MV-4-11 (cell line): ENCODE data around the gene IL17B.
"Not testable (repeated sequence)": the region's sequence is repeated elsewhere in the genome, so short reads cannot be mapped to it uniquely, and the experiment has no call there.

ENCODE experiments used
- DNase-seq: peaks from one replicate; lab custom pipeline; 2025; lab: John Stamatoyannopoulos, UW

IL17B gene

GRCh38 chr5:149400304-149400703 is 21.2 kb upstream of the IL17B start:
- no peak for DNase-seq

DNA sequence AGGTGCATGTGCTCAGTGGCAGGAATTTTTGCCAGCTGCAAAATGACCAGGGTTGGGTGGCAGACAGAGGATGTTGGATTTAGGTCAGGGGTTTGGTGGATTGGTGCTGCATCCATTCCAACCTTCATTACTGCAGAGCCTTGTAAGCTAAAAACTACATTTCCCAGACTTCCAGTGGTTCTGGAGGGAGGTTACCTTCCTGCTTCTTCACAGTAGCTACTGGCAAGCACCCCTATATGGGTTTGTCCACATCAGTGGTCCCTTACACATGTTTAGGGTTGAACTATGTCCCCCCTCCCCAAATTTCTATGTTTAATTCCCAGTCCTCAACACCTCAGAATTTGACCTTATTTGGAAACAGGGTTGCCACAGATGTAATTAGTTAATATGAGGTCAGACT is 20.7 kb upstream of the IL17B start:
- DNase-seq: no peak

DNA sequence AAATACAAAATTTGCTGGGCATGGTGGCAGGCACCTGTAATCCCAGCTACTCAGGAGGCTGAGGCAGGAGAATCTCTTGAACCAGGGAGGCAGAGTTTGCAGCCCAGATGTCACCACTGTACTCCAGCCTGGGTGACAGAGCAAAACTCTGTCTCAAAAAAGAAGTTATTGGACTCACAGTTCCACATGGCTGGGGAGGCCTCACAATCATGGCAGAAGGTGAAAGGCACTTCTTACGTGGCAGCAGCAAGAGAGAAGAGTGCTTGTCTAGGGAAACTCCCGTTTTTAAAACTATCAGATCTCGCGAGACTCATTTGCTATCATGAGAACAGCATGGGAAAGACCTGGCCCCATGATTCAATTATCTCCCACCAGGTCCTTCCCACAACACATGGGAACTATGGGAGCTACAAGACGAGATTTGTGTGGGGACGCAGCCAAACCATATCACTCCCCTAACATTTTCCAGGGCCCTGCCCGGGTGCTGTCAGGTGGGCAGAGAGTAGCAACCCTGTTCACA is 19.7 kb upstream of the IL17B start:
- not testable (repeated sequence) for DNase-seq

GRCh38 chr5:149397530-149397929 is 18.4 kb upstream of the IL17B start:
- DNase-seq: peak; percentile 3

DNA sequence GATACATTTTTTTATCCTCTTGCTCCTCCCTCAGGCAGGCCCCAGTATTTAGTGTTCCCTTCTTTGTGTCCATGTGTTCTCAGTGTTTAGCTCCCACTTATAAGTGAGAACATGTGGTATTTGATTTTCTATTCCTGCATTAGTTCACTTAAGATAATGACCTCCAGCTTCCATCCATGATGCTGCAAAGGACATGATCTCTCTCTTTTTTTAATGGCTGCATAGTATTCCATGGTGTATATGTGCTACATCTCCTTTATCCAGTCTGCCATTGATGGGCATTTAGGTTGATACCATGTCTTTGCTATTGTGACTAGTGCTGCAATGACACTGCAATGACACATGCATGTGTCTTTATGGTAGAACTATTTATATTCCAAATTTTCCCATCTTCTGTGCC is 15.9 kb upstream of the IL17B start:
- DNase-seq: not testable (repeated sequence)

- no peak for DNase-seq
Measured at GRCh38 chr5:149392718-149393117, 13.6 kb upstream of the IL17B start.

GRCh38 chr5:149391524-149391923 is 12.4 kb upstream of the IL17B start:
- DNase-seq: no peak

GRCh38 chr5:149391076-149391475 is 12.0 kb upstream of the IL17B start:
- DNase-seq: not testable (repeated sequence)

- DNase-seq: no peak
Measured at GRCh38 chr5:149389552-149390495, 10.7 kb upstream of the IL17B start.

DNA sequence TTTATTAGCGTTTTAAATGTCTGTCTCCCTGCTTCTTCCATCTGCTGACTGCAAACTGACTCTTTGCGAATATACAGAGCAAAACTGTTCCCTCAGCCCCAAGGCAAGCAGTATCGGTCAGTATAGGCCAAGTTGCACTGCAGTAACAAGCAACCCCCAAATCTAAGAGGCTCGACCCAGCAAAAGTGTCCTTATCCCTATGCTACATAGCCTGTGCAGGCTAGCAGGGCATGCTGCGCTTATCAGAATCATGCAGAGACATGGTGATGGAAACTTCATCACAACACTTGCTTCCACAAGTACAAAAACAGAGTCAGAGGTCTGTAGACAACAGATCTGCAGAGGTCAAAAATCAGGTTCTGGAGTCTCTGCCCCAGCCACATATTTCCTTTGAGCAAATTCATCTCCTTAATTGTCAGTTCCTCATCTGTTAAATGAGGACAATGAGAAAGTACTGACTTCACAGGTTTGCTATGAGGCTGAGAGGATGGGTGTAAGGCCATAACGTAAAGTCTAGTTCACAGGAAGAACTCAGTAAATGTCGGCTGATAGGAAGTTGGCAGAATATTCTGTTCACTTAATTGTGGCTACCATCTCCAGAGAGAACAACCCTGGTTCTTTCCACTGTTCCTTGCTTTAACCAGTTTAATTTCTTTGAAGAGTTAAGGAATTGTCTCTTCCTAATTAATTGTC is 9.6 kb upstream of the IL17B start:
- no peak for DNase-seq

DNA sequence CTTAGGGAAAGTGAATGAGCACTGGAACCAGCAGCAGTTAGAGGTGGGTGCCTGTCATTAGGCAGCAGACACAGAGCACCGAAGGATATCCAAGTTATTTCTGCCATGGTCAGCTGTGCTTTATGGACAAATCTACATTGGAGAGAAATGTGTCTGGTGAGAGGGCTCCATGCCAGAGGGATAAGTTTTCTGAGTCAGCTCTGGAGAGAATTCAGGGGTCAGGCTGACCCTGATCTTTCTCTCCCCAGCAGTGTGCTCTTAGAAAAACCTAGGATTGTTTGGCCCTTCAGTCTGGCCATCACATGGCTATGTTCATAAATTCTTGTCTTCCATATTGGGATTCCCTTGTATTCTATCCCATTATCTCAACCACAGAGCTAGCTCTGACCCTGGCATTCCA is 8.9 kb upstream of the IL17B start:
- no peak for DNase-seq

- no peak for DNase-seq
Measured at GRCh38 chr5:149387081-149387631, 8.1 kb upstream of the IL17B start.

DNA sequence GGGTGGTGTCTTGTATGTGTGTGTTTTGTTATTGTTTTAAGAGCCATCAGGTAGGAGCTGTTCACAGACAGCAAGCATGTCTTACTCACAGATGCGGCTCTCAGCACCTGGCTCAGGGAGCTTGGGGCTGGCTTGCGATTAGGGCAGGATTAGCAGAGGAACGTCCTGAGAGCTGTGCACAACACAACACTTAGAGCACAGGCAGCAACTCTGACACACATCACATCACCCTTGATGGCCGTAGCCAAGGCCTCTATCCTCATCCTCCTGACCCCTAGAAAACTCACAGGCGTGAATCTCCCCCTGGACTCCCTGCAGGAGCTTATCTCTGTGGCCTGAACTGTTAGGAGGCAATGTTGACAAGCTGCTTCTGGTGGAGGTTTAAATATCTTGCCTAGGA is 7.1 kb upstream of the IL17B start:
- no peak for DNase-seq

DNA sequence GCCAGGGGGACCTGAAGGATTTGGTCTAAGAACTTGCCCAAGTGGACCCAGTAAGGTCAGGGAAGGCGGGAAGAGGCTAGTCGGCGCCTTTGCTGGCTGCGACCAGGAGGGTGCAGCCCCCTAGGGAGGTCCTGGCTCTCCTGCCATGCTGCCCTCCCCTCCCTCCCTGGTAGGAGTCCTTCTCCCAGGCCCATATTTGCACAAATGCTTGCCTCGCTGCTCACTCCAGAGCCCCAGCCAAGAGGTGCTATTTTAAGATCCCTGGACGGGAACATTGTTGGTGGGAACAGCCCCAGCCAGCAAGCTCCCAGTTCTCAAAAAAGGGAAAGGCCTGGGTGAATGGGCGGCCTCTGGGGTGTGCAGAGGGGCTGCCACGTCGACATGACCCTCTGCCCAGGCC is 4.3 kb upstream of the IL17B start:
- no peak for DNase-seq

GRCh38 chr5:149382517-149383220 is 3.6 kb upstream of the IL17B start:
- no peak for DNase-seq

GRCh38 chr5:149381986-149382338 is 2.9 kb upstream of the IL17B start:
- peak; percentile 37 for DNase-seq

DNA sequence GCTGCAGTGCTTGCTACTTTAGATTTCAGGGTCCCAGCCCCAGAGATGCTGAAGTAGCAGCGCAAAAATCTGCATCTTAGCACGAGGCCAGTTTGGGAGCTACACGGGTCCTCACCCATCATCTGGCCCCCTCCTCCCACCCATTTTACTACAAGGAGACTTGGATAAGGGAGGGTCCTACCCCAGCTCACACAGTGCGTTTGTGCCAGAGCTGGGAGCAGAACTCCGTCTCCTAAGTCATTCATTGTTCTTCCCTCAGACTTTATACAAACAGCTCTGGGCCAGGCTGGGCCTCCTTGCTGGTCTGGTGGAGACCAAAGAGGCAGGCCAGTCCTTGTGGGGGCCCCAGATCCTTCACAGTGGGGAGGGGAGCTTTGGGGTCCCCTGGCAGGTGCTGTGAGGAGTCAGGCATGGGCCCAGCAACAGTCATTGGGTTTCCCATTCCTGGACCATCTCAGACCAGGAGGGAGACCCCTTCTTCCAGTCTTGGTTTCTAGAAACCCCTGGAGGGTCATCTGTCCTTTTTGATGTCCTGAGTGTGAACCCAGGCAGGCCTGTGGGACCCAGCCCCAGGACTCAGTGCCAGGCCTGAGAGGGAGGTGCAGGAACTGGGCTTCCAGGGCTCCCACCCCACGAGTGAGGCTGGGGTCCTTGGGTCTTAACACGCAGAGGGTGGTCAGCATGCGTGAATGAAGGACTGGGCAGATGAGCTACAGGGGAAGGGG is 2.3 kb upstream of the IL17B start:
- no peak for DNase-seq

- DNase-seq: no peak
Measured at GRCh38 chr5:149380466-149381121, 1.5 kb upstream of the IL17B start.

GRCh38 chr5:149379818-149380374 is 804 bp upstream of the IL17B start:
- DNase-seq: no peak

GRCh38 chr5:149378241-149378820 is 761 bp downstream of the IL17B start:
- DNase-seq: no peak
